Stomach (tissue), 19 donors: ENCODE results near the gene KRTDAP. TPM values are rescaled to one million over a fixed set of nuclear protein-coding genes. Genes with fewer than 3 reads are reported as not detected.

Source experiments
- DNase-seq, 2 donors: peaks; one replicate each; pipeline versions ENCODE4 v3.0.0 to v3.0.0-alpha.2; 2013 to 2019
- H3K27ac ChIP-seq, 5 donors: fragments of 200-600 bp in 4 of 5; sonication (generic) in 4 of 5; one replicate each; pipeline ENCODE4 v1.5.1; 2013 to 2019; ENCODE audit warnings: mild to moderate bottlenecking in 1 of 5, moderate library complexity in 1 of 5
- H3K27me3 ChIP-seq, 3 donors: fragments of 200-600 bp; sonication (generic); one replicate each; pipeline ENCODE4 v1.5.1; 2017 to 2019; ENCODE audit warnings: mixed run types in 1 of 3
- H3K36me3 ChIP-seq, 4 donors: fragments of 200-600 bp; sonication (generic); 1 replicate in 3 of 4; 2 replicates in 1 of 4; pipeline ENCODE4 v1.5.1; 2016 to 2019
- H3K4me1 ChIP-seq, 4 donors: fragments of 200-600 bp; sonication (generic); one replicate each; pipeline ENCODE4 v1.5.1; 2016 to 2019
- H3K4me3 ChIP-seq, 4 donors: fragments of 200-600 bp; sonication (generic) in 3 of 4; one replicate each; pipeline ENCODE4 v1.5.1; 2016 to 2019; ENCODE audit warnings: mild to moderate bottlenecking in 1 of 4
- H3K9me3 ChIP-seq, 4 donors: fragments of 200-600 bp; sonication (generic); one replicate each; pipeline ENCODE4 v1.5.1; 2016 to 2019
- EP300 ChIP-seq: sonication (generic); formaldehyde crosslinking; IDR thresholded peaks from one replicate; pipeline ENCODE4 v1.6.1; 2017; ENCODE audit warnings: antibody characterized with exemption
- POLR2A ChIP-seq, 4 donors: fragments of 450-650 bp; IDR thresholded peaks; one replicate each; pipeline ENCODE4 v1.6.1; 2016; ENCODE audit warnings: antibody characterized with exemption in 4 of 4, control low read depth in 2 of 4, mild to moderate bottlenecking in 1 of 4, moderate library complexity in 1 of 4
- POLR2AphosphoS5 ChIP-seq, 3 donors: sonication (generic); formaldehyde crosslinking; IDR thresholded peaks; one replicate each; pipeline ENCODE4 v1.6.1; 2016; ENCODE audit warnings: antibody characterized with exemption in 3 of 3
- WGBS, 5 donors: extraction: QIAGEN DNeasy Blood & Tissue Kit in 3 of 5; methylation state at CpG; one replicate each; pipeline versions ENCODE4 v1.1.5 to v1.1.7; 2013 to 2018; 5-methylcytosine and 5-hydroxymethylcytosine counted together
- intact Hi-C: fragments of 100-400 bp; cut with DNase I; formaldehyde crosslinking; loops from one replicate; pipeline ENCODE4 v1.15.1; 2023; ENCODE audit warnings: low total_unique reads
- long read RNA-seq, 10 donors: transcript quantifications; one replicate each; lab custom pipeline, GENCODE V29; 2026
- polyA plus RNA-seq, 3 donors: library from polyadenylated mRNA; stranded (reverse); fragments of 200-250 nt; gene quantifications; one replicate each; pipeline ENCODE4 v1.2.3, GENCODE V29; 2013
- total RNA-seq, 5 donors: library from RNA; depleted of rRNA; stranded (reverse); fragments of >200 nt; gene quantifications; one replicate each; pipeline versions ENCODE4 v1.1.0 to v1.2.3, GENCODE V29; 2014 to 2016
- TF ChIP-seq, protein P1 (sequence below), 7 experiments: fragments of 450-650 bp in 4 of 7; fragments of 200-600 bp in 3 of 7; sonication (generic) in 3 of 7; IDR thresholded peaks; one replicate each; pipeline ENCODE4 v1.5.1; 2016 to 2019; ENCODE audit warnings: antibody characterized with exemption in 7 of 7, control low read depth in 2 of 7, mild to moderate bottlenecking in 1 of 7
- donor health status: healthy with polysubstance abuse.
- donor health status: Bipolar disorder and iron deficiency.
- donor health status: healthy.

KRTDAP gene
- total RNA-seq (not detected), polyA plus RNA-seq (1 to 10 TPM in 2 of 3 donors, not detected in 1; 2.3 to 3.0 TPM)
- long read RNA-seq, donor 1, result 0 reads
- long read RNA-seq, donor 2, result 0 reads
- long read RNA-seq, donor 3, result 0 reads
- long read RNA-seq, donor 4, result 0 reads
- long read RNA-seq, donor 5, result 0 reads
- long read RNA-seq, donor 6, result 0 reads
- long read RNA-seq, donor 7, result 0 reads
- long read RNA-seq, donor 8, result 0 reads
- long read RNA-seq, donor 9, result 0 reads
- long read RNA-seq, donor 10, result 0 reads

DNA sequence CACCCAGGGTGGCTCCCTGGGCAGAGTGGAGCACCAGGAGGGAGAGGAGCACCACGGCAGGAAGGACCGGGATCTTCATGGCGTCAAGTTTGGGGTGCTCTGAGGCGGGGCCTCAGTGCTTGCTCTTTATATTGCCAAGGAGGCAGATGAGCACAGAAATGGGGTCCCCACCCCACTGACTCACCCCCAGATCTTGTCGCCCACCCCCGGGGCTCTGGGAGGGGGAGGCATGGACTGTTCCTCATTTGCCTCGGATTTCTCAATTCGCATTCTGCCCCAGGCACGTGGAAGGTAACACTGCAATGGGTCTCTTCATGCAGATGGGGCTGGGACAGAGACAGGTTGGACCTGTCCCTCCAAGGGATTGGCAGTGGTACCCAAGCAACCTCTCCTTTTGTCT lies at the start of gene KRTDAP:
Gene KRTDAP, minus strand, starts transcription at position 101 of the 400 bp plus-strand sequence. Its CDS starts 22 bp downstream, at position 79.
- Histone ChIP-seq H3K9me3 (no peaks in the 10 kb centered on the region), H3K4me1 (peaks cover 2 to 18% (median 15%) of the 10 kb centered on the region in 4 donors), H3K36me3 (no peaks in the 10 kb centered on the region), H3K27ac (no peak within 1 kb of the TSS), H3K27me3 (peaks cover 0 to 36% (median 0%) of the 10 kb centered on the region in 3 donors), H3K4me3 (no peak within 1 kb of the TSS)
- intact Hi-C loops, result no loop called here
- TF ChIP-seq, protein P1, sequence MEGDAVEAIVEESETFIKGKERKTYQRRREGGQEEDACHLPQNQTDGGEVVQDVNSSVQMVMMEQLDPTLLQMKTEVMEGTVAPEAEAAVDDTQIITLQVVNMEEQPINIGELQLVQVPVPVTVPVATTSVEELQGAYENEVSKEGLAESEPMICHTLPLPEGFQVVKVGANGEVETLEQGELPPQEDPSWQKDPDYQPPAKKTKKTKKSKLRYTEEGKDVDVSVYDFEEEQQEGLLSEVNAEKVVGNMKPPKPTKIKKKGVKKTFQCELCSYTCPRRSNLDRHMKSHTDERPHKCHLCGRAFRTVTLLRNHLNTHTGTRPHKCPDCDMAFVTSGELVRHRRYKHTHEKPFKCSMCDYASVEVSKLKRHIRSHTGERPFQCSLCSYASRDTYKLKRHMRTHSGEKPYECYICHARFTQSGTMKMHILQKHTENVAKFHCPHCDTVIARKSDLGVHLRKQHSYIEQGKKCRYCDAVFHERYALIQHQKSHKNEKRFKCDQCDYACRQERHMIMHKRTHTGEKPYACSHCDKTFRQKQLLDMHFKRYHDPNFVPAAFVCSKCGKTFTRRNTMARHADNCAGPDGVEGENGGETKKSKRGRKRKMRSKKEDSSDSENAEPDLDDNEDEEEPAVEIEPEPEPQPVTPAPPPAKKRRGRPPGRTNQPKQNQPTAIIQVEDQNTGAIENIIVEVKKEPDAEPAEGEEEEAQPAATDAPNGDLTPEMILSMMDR (IDR thresholded peaks at IDR 0.05), result no peak
- DNase-seq, result no peak
- WGBS, 5 donors, result 79 to 91% (median 88%) methylated on average over 9 of the region's 9 CpGs

GRCh38 chr19:35539850-35540249 lies 49.6 kb upstream of the KRTDAP start:
- TF ChIP-seq POLR2AphosphoS5 (IDR thresholded peaks at IDR 0.05) (no peak), EP300 (no peak), POLR2A (IDR thresholded peaks at IDR 0.05) (no peak)
- TF ChIP-seq, protein P1 (IDR thresholded peaks at IDR 0.05), result no peak
- 89 to 96% (median 94%) methylated on average over 12 of the region's 12 CpGs for WGBS, 5 donors
- Histone ChIP-seq H3K4me3 (no peak overlapping the region), H3K4me1 (peaks cover 0 to 16% (median 10%) of the 10 kb centered on the region in 4 donors), H3K36me3 (peaks cover 0 to 11% (median 4%) of the 10 kb centered on the region in 4 donors), H3K9me3 (no peaks in the 10 kb centered on the region), H3K27ac (no peak overlapping the region), H3K27me3 (peaks cover 0 to 15% (median 0%) of the 10 kb centered on the region in 3 donors)
- DNase-seq, result no peak
- intact Hi-C loops, result loop anchor here (10.0 kb wide), 1 partner anchor 175 kb away; the partner anchor contains the start of gene KMT2B

DNA sequence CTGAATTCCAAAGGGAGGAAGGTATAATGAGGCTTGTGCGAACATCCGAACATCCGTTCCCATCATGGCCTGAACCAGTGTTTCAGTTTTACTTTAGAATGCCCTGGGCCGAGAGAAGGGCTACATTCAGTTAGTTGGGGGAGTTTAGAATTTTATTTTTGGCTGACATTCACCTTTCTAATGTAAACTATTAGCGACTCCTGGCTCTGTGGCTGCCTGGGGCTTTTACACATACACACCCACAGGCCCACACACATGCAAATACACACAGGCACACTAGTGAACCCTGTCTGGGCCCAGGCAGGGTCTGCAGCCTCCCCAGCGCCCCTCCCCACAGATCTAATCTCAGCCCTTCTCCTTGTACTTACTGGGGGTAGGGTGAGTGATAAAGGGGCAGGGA lies 49.0 kb upstream of the KRTDAP start:
- Histone ChIP-seq H3K9me3 (no peaks in the 10 kb centered on the region), H3K27ac (no peak overlapping the region), H3K36me3 (peaks cover 0 to 11% (median 4%) of the 10 kb centered on the region in 4 donors), H3K4me1 (peaks cover 0 to 13% (median 5%) of the 10 kb centered on the region in 4 donors), H3K27me3 (peaks cover 0 to 20% (median 2%) of the 10 kb centered on the region in 3 donors), H3K4me3 (no peak overlapping the region)
- no peak for DNase-seq
- intact Hi-C loops, result no loop called here
- 62 to 77% (median 71%) methylated on average over 6 of the region's 6 CpGs for WGBS, 5 donors
- no peak for TF ChIP-seq POLR2AphosphoS5 (IDR thresholded peaks at IDR 0.05)
- no peak for TF ChIP-seq EP300
- TF ChIP-seq, protein P1 (IDR thresholded peaks at IDR 0.05), result no peak
- TF ChIP-seq POLR2A (IDR thresholded peaks at IDR 0.05), result no peak

DNA sequence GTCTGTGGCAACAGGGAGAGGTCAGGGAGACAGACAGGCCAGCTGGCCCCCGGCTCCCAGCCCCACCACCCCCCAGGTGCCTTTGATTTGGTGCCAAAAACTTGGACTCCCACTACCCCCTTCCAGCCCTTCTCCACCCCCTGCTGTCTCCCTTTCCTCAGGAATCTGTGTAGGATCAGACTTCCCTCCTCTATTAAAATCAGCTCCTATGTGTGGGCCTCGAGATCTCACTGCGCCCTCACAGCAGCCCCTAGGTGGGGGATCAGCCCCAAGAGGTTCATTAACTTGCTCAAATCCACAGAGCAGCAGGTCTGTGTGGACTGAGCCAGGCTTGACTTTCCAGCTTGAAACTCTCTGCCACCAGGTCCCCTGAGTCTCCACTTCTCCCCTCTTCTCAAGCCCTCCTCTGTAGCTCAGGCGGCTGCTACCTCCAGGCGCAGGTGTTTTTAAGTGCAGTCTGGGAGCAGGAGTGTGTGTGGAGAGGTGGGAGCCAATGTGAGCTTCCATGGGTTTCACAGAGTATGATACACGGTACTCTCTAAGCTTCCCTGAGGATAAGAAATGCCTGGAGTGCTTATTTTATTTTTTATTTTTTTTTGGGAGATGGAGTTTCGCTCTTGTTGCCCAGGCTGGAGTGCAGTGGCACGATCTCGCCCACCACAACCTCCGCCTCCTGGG lies 44.7 kb upstream of the KRTDAP start:
- no peak for DNase-seq
- H3K4me1 ChIP-seq, result peaks cover 0 to 15% (median 12%) of the 10 kb centered on the region in 4 donors
- H3K27me3 ChIP-seq, result peaks cover 0 to 64% (median 30%) of the 10 kb centered on the region in 3 donors
- intact Hi-C loops, result no loop called here
- H3K27ac ChIP-seq, result no peak overlapping the region
- H3K4me3 ChIP-seq, result no peak overlapping the region
- 61 to 70% (median 66%) methylated on average over 10 of the region's 10 CpGs for WGBS, 5 donors
- no peaks in the 10 kb centered on the region for H3K36me3 ChIP-seq
- no peak for TF ChIP-seq POLR2A (IDR thresholded peaks at IDR 0.05)
- no peak for TF ChIP-seq EP300
- TF ChIP-seq POLR2AphosphoS5 (IDR thresholded peaks at IDR 0.05), result no peak
- TF ChIP-seq, protein P1 (IDR thresholded peaks at IDR 0.05), result no peak
- no peaks in the 10 kb centered on the region for H3K9me3 ChIP-seq
